RKO (cell line): ENCODE data around the gene RPP25L.

Experiments
- DNase-seq: peaks from one replicate; pipeline ENCODE4 v3.0.0-alpha.2; 2016; ENCODE audit warnings: low spot score

The RPP25L gene

DNA sequence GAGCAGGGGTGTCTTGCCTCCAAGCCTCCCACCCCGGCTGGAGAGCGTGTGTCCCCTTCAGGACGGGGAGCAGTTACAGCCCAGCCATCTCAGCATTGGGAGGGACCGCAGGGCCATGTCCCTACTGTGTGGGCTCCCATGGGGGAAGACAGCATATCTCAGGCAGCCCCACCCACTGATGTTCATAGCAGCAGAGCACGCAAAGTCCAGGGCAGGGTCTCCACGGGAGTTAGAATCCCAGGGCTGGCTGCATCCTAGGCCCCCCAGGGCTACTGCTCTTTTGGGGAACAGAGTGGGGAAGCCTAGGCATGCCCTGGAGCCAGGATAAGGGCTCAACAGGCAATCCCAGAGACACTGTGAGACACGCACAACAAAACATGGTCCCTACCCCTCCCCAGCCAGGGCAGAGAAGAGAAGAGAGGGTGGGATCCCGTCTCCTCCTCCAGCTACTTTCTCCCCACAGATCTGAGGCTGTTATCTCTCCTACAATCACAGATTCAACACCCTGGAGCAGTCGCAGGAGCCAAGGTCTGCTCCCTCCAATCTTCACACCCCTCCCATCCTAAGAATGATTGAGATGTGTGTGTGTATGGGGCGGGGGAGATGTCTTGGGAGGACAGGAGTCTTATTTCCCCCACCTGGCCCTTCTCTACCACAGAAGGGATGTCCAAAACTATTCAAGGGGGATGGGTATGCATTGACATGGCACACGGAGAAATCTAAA lies 25.8 kb downstream of the RPP25L start:
- no peak for DNase-seq

DNA sequence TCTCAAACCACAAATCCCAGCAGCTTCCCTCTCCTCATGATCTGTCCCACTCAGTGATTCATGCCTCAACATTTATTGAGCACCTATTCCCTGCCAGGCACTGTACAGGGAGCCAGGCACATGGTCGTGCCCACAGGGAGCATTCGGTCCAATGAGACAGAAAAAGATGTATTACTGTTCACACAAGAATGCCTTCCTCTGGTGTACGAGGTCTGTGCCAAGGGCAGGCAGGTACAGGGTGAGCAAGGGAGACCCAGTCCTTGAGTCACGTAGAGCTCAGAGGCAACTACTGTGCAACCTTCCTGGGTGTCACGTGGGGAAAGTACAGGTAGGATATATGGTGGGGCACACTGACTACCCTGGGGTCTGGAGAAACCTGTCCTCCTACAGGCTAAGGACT lies 26.9 kb downstream of the RPP25L start:
- DNase-seq = no peak

DNA sequence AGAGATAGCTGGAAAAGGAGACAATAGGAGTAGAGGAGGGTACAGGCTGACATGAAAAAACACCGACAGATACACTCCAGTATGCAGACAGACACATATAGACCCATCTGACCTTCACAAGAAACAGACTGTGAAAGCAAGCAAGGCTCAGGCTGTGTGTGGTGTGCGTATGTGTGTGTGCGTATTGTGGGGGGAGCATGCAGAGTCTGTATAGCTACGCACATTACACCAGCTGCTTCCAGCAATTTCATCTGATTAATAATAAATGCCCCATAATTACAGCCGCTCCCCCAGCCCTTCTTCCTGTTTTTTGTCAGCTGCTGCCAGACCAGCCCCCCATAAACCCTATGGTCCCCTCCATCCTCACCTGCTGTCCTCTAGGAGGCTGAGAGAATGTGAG lies 29.1 kb downstream of the RPP25L start:
- DNase-seq = no peak

GRCh38 chr9:34581318-34581717 lies 30.6 kb downstream of the RPP25L start:
- DNase-seq = no peak

DNA sequence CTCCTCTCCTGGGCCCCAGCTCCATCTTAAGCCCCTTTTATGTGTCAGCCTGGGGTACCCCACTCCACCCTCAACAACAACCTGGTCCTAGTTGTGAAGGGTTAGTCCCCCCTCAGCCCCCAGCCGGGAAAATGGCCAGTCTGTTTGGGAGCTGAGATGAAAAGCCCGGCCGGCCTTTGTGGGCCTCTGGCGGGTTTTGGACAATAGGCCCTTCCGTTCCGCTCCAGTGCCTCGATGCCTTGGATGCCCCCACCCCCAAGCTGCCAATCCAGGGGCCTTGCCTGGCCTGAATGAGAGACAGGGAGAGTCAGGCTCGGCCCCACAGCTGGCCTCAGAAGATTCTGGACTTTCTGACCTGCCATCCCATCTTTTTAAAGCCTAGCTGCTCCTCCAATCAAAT lies 31.5 kb downstream of the RPP25L start:
- no peak for DNase-seq

DNA sequence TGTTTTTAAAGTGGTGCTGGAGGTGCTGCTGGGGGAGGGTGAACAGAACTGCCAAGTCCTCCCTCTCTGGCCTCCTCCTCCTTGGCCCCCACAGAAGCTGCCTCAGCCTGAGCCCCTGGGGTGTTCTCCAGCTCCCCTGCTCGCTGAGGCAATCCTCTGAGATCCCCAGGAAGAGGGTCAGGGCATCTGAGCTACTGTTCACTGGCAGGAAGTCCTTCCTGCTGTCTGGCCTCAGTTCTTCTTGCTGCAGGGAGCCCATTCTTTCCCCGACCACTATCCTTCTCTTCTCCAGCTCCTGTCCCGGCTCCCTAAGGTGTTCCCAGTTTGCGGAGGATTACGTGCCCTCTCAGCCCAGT lies 32.1 kb downstream of the RPP25L start:
- no peak for DNase-seq

DNA sequence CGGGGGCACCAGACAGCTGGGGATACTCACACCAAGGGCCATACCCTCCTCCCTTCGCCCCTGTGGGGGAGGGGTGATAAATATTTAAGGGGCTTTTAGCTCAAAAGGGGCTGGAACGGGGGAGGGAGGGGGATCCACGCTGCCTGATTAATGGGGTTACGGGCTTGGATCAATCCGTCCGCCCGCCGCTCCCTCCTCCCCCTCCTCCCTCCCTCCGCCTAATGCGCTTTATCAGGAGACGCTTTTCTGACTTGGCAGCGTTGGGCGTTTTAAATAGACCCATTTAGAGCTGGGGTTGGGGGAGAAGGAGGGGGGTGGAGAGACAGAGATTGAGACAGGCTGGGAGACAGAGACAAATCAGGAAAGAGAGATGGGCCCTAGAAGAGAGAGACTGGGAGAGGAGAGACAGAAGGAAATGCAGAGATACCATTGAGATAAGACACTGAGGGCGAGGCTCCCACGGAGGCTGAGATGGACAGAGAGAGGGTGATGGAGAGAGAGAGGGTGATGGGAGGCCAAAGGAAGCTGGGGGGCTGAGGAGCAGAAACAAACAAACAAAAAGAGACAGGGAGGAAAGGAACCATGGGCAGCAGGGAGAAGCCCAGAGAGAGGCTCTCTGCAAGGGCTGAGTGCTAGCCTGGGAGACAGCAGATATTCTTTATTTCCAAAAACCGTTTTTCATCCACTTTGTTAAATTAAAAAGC lies 32.6 kb downstream of the RPP25L start:
- no peak for DNase-seq

GRCh38 chr9:34578241-34579103 lies 33.4 kb downstream of the RPP25L start:
- no peak for DNase-seq

GRCh38 chr9:34577400-34578240 lies 34.3 kb downstream of the RPP25L start:
- no peak for DNase-seq

DNA sequence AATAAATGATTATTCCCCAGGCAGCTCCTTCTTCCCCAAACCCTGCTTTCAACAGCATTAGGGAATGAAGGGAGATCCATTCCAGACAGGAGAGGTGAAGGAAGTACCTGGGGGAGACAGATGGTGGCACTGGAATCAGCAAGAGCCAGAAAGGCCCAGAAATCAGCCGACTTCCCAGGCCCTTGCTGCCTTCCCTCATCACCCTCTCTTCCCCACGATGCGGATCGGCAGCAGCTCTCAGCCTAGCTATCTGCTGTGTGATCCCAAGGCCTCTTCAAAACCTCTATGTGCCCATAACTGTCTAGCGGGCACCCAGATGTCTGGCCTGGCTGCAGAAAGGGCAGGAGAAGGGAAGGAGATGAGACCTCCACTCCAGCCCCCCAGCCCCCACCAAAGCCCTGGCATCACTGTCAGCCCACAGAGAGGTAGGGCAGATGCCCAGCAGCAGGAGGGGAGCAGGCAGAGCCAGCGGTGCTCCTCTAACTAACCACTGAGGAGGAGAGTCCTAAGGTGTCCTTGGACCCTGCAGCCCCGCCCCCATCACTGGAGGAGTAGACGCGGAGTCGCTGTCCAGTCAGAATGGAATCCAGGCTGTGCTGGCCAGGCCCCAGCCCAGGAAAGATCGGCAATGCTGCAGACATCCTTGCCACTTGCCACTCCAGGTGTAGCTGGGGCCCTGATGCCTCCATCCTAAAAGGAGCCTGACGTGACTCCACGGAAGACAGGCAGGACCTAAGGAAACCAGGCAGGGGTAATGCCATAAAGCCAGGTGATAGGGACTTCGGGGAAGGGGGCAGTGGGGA lies 35.1 kb downstream of the RPP25L start:
- DNase-seq = no peak

DNA sequence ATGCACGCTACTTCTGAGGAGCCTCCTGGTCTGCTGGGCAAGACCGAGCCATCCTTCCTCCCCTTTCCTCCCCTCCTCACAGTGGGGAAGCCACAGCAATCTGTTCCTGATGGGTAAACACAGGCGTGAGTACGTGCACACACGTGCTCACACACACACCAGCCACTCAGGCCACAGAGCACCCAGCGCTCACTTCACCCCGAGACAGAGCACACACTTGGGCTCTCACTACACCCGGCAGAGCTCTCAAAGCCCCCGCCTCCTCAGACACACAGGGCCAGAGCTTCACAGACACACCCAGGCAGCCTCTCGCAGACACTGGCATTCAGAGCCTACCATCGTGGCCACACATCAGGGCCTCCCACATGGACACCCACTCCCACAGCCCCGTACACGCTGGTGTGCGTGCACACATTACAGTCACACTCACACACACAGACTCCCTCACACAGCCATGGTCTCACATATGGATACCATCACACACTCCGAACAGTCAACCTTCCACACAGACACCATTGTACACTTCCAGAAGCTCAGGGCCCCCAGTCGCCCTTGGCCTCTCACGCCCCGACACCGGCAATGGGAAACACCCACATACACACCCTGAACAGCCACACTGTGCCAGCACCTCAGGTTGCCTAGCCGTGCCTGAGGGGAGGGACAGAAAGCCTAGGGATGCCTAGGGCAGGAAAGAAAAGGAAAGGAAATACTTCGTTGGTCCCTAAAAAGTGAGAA lies 35.9 kb downstream of the RPP25L start:
- DNase-seq = no peak

- DNase-seq = no peak
These were observed 36.7 kb downstream of the RPP25L start for GRCh38 chr9:34575241-34575640.

GRCh38 chr9:34574571-34574970 lies 37.3 kb downstream of the RPP25L start:
- DNase-seq = no peak

DNA sequence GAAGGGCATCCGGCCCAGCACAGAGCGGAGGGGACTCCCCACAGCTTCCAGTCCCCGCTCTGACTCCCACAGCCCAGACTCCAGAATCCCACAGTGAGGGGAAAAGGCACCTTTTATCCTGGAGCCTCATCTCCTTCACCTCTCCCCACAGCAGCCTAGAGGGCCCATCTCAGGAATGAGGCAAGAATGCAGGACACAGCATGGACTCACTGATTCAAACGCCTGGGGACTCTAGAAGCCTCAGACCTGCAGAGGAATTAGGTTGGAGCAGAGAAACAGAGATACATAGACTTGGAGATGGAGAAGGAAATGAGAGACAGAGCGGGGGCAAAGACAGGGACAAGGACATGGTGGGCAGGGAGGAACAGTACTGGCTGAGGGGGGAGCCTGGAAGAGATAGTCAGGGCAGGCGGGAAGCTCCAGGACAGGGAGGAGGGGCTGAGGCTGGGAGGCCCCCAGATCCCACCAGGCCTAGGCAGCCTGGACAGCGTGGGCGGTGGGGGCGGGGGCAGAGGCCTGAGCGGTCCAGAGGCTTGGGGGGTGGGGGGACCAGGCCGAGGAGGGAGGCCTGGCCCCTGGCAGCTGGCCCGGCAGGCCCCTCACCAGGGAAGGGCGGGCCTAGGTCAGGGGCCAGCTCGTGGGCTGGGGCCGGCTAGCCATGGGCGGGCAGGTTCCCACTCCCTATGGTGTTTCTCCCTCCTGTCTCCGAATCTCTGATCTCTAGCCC lies 38.1 kb downstream of the RPP25L start:
- no peak for DNase-seq

DNA sequence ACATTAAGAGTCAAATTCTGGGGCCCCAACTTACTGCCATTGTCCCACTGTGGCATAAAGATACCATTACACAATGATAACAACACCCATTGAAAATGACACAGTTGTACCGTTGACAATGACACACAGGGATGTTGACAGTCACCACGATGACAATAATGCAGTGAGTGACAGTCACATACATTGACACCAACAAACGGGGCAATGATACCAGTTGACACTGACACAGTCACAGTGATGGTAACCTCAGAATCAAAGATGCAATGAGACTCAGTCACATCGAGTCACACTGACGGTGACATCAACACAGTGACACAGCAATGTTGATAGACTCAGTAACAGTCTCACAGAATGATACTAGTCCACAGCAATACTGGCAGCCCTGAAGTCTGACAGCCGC lies 39.3 kb downstream of the RPP25L start:
- DNase-seq = no peak

DNA sequence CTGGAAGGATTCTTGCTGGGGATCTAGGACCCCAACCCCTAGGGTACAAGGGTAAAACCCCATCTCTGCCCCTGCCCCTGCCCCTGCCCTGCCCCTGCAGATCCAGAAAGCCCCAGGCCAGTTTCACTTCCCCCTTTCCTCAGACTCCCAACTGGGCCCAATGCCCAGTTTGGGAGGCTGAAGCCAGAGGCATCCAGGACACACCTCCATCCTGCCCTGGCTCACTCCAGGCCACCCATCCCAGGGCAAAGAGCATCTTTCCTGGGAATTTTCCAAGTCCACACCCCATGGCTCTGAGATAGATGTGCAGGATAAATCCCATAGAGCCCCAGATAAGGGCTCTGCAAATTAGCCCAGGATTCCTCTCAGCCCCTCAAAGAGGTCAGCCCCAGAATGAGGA lies 39.8 kb downstream of the RPP25L start:
- no peak for DNase-seq

DNA sequence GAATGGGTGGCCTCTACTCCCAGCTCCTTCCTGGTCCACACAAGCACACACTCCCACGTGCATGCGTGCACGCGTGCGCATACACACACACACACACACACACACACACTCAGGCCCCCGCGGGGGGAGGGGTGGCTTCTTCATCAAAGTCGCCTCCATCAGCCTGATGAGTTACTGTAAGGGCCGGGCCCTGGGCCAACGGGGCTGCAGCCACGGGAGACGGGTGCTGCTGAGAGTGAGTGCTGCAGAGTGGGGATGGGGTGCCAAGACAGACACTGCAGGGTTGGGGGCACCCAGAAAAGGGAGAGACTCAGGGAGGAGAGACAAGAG lies 40.5 kb downstream of the RPP25L start:
- no peak for DNase-seq

- no peak for DNase-seq
These were observed 41.0 kb downstream of the RPP25L start for GRCh38 chr9:34570809-34571480.

DNA sequence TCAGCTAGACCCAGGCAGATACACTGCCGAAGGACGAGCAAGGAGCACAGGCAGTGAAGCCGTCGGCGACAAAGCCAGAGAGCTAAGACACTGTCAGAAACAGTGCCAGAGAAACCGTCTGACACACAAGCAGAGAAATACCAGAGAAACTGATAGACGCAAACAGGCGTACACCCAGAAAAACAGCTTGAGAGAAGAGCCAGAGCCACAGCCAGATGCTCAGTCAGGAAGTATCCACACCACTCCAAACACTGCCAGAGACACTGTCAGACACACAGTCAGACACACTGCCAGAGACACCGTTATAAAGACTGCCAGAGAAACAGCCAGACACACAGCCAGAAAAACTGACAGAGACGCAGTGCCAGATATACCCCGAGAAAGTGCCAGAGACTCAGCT lies 41.5 kb downstream of the RPP25L start:
- DNase-seq = no peak
